Stomach (tissue), 9 donors: ENCODE results near the gene TERB1. TPM values are rescaled to one million over a fixed set of nuclear protein-coding genes. Genes with fewer than 3 reads are reported as not detected.

Source experiments
- DNase-seq, 2 donors: peaks; one replicate each; pipeline versions ENCODE4 v3.0.0 to v3.0.0-alpha.2; 2013 to 2019
- H3K27ac ChIP-seq, 5 donors: fragments of 200-600 bp in 4 of 5; sonication (generic) in 4 of 5; one replicate each; pipeline ENCODE4 v1.5.1; 2013 to 2019; ENCODE audit warnings: mild to moderate bottlenecking in 1 of 5, moderate library complexity in 1 of 5
- H3K27me3 ChIP-seq, 3 donors: fragments of 200-600 bp; sonication (generic); one replicate each; pipeline ENCODE4 v1.5.1; 2017 to 2019; ENCODE audit warnings: mixed run types in 1 of 3
- H3K36me3 ChIP-seq, 4 donors: fragments of 200-600 bp; sonication (generic); 1 replicate in 3 of 4; 2 replicates in 1 of 4; pipeline ENCODE4 v1.5.1; 2016 to 2019
- H3K4me1 ChIP-seq, 4 donors: fragments of 200-600 bp; sonication (generic); one replicate each; pipeline ENCODE4 v1.5.1; 2016 to 2019
- H3K4me3 ChIP-seq, 4 donors: fragments of 200-600 bp; sonication (generic) in 3 of 4; one replicate each; pipeline ENCODE4 v1.5.1; 2016 to 2019; ENCODE audit warnings: mild to moderate bottlenecking in 1 of 4
- H3K9me3 ChIP-seq, 4 donors: fragments of 200-600 bp; sonication (generic); one replicate each; pipeline ENCODE4 v1.5.1; 2016 to 2019
- CTCF ChIP-seq, 7 experiments: fragments of 450-650 bp in 4 of 7; fragments of 200-600 bp in 3 of 7; sonication (generic) in 3 of 7; IDR thresholded peaks; one replicate each; pipeline ENCODE4 v1.5.1; 2016 to 2019; ENCODE audit warnings: antibody characterized with exemption in 7 of 7, control low read depth in 2 of 7, mild to moderate bottlenecking in 1 of 7
- EP300 ChIP-seq: sonication (generic); formaldehyde crosslinking; IDR thresholded peaks from one replicate; pipeline ENCODE4 v1.6.1; 2017; ENCODE audit warnings: antibody characterized with exemption
- POLR2A ChIP-seq, 4 donors: fragments of 450-650 bp; IDR thresholded peaks; one replicate each; pipeline ENCODE4 v1.6.1; 2016; ENCODE audit warnings: antibody characterized with exemption in 4 of 4, control low read depth in 2 of 4, mild to moderate bottlenecking in 1 of 4, moderate library complexity in 1 of 4
- POLR2AphosphoS5 ChIP-seq, 3 donors: sonication (generic); formaldehyde crosslinking; IDR thresholded peaks; one replicate each; pipeline ENCODE4 v1.6.1; 2016; ENCODE audit warnings: antibody characterized with exemption in 3 of 3
- whole genome bisulfite sequencing, 5 donors: extraction: QIAGEN DNeasy Blood & Tissue Kit in 3 of 5; methylation state at CpG; one replicate each; pipeline versions ENCODE4 v1.1.5 to v1.1.7; 2013 to 2018; 5-methylcytosine and 5-hydroxymethylcytosine counted together
- intact Hi-C: fragments of 100-400 bp; cut with DNase I; formaldehyde crosslinking; loops from one replicate; pipeline ENCODE4 v1.15.1; 2023; ENCODE audit warnings: low total_unique reads
- polyA plus RNA-seq, 3 donors: library from polyadenylated mRNA; stranded (reverse); fragments of 200-250 nt; gene quantifications; one replicate each; pipeline ENCODE4 v1.2.3, GENCODE V29; 2013
- total RNA-seq, 5 donors: library from RNA; depleted of rRNA; stranded (reverse); fragments of >200 nt; gene quantifications; one replicate each; pipeline versions ENCODE4 v1.1.0 to v1.2.3, GENCODE V29; 2014 to 2016
- donor health status: healthy with polysubstance abuse.
- donor health status: Bipolar disorder and iron deficiency.
- donor health status: healthy.

TERB1 gene
- total and polyA plus RNA-seq, 8 donors, result not detected

GRCh38 chr16:66843191-66843590, 41.8 kb upstream of the TERB1 start:
- Histone ChIP-seq H3K36me3 (no peaks in the 10 kb centered on the region), H3K4me3 (no peak overlapping the region), H3K9me3 (no peaks in the 10 kb centered on the region), H3K4me1 (peaks cover 14 to 20% (median 16%) of the 10 kb centered on the region in 4 donors), H3K27me3 (peaks cover 5 to 51% (median 36%) of the 10 kb centered on the region in 3 donors), H3K27ac (no peak overlapping the region)
- 95 to 100% (median 97%) methylated on average over 2 of the region's 2 CpGs for WGBS, 5 donors
- no peak for DNase-seq
- intact Hi-C loops, result no loop called here
- TF ChIP-seq POLR2A (IDR thresholded peaks at IDR 0.05) (no peak), POLR2AphosphoS5 (IDR thresholded peaks at IDR 0.05) (no peak)

- Histone ChIP-seq H3K27ac (no peak overlapping the region), H3K4me3 (no peak overlapping the region), H3K27me3 (peaks cover 5 to 51% (median 36%) of the 10 kb centered on the region in 3 donors), H3K9me3 (no peaks in the 10 kb centered on the region), H3K36me3 (no peaks in the 10 kb centered on the region), H3K4me1 (peaks cover 14 to 20% (median 16%) of the 10 kb centered on the region in 4 donors)
- WGBS, 5 donors, result 59 to 68% (median 64%) methylated on average over 7 of the region's 7 CpGs
- DNase-seq, result peak in 1 of 2 donors; percentile 25
- intact Hi-C loops, result no loop called here
- TF ChIP-seq CTCF (IDR thresholded peaks at IDR 0.05) (no peak), POLR2A (IDR thresholded peaks at IDR 0.05) (no peak), POLR2AphosphoS5 (IDR thresholded peaks at IDR 0.05) (no peak), EP300 (no peak)
Observed at GRCh38 chr16:66842765-66843164, 41.4 kb upstream of the TERB1 start.

GRCh38 chr16:66841366-66841765, 40.0 kb upstream of the TERB1 start:
- peak in 1 of 2 donors; percentile 0 for DNase-seq
- intact Hi-C loops, result no loop called here

GRCh38 chr16:66840883-66841282, 39.5 kb upstream of the TERB1 start:
- Histone ChIP-seq H3K36me3 (no peaks in the 10 kb centered on the region), H3K4me1 (peaks cover 14 to 20% (median 16%) of the 10 kb centered on the region in 4 donors), H3K27me3 (peaks cover 5 to 32% (median 22%) of the 10 kb centered on the region in 3 donors), H3K9me3 (no peaks in the 10 kb centered on the region), H3K4me3 (no peak overlapping the region), H3K27ac (no peak overlapping the region)
- WGBS, 5 donors, result 50 to 62% (median 55%) methylated on average over 3 of the region's 3 CpGs
- intact Hi-C loops, result no loop called here
- peak in 1 of 2 donors; percentile 1 for DNase-seq
- TF ChIP-seq EP300 (no peak), POLR2AphosphoS5 (IDR thresholded peaks at IDR 0.05) (no peak), CTCF (IDR thresholded peaks at IDR 0.05) (no peak), POLR2A (IDR thresholded peaks at IDR 0.05) (no peak)

More at GRCh38 chr16:66841366-66841765, 40.0 kb upstream of the TERB1 start:
- Histone ChIP-seq H3K9me3 (no peaks in the 10 kb centered on the region), H3K27me3 (peaks cover 5 to 37% (median 24%) of the 10 kb centered on the region in 3 donors), H3K27ac (no peak overlapping the region), H3K4me1 (peaks cover 14 to 20% (median 16%) of the 10 kb centered on the region in 4 donors), H3K4me3 (no peak overlapping the region), H3K36me3 (no peaks in the 10 kb centered on the region)
- TF ChIP-seq EP300 (no peak), POLR2A (IDR thresholded peaks at IDR 0.05) (no peak), CTCF (IDR thresholded peaks at IDR 0.05) (no peak), POLR2AphosphoS5 (IDR thresholded peaks at IDR 0.05) (no peak)
- 70 to 90% (median 82%) methylated on average over 4 of the region's 4 CpGs for WGBS, 5 donors

GRCh38 chr16:66834746-66835145, 33.4 kb upstream of the TERB1 start:
- intact Hi-C loops, result no loop called here

More at GRCh38 chr16:66834746-66835145, 33.4 kb upstream of the TERB1 start:
- H3K27ac ChIP-seq, result no peak overlapping the region
- H3K9me3 ChIP-seq, result no peaks in the 10 kb centered on the region
- H3K27me3 ChIP-seq, result no peaks in the 10 kb centered on the region
- H3K36me3 ChIP-seq, result no peaks in the 10 kb centered on the region
- no peak overlapping the region for H3K4me3 ChIP-seq
- no peak for DNase-seq
- TF ChIP-seq POLR2AphosphoS5 (IDR thresholded peaks at IDR 0.05) (no peak), EP300 (no peak), POLR2A (IDR thresholded peaks at IDR 0.05) (no peak), CTCF (IDR thresholded peaks at IDR 0.05) (no peak)
- WGBS, 5 donors, result 76 to 88% (median 81%) methylated on average over 5 of the region's 5 CpGs
- peaks cover 5 to 9% (median 6%) of the 10 kb centered on the region in 4 donors for H3K4me1 ChIP-seq
